GM12891 (cell line): ENCODE data around the gene FOXP4.

ENCODE experiments used
- DNase-seq: peaks from one replicate; pipeline ENCODE4 v3.0.0; 2011; ENCODE audit warnings: low spot score; ENCODE audit not compliant: insufficient read length
- FAIRE-seq: peaks from 2 replicates; lab custom pipeline; 2011; peaks lifted over from hg19 to GRCh38; lab: Jason Lieb, UNC
- PAX5 ChIP-seq: IDR thresholded peaks from 2 replicates; pipeline ENCODE4 v1.6.1; 2011; ENCODE audit warnings: low read length, moderate library complexity, mild to moderate bottlenecking; ENCODE audit not compliant: insufficient read depth, severe bottlenecking
- POLR2A ChIP-seq: IDR thresholded peaks from 2 replicates; pipeline ENCODE4 v1.6.1; 2011; ENCODE audit warnings: low read depth, low read length, control low read depth
- POLR2AphosphoS5 ChIP-seq: IDR thresholded peaks from 2 replicates; pipeline ENCODE4 v1.6.1; 2011; ENCODE audit warnings: low read depth, low read length, control low read depth
- POU2F2 ChIP-seq: IDR thresholded peaks from 2 replicates; pipeline ENCODE4 v1.6.1; 2011; ENCODE audit warnings: low read depth, mild to moderate bottlenecking, control low read depth, low read length, moderate library complexity
- SPI1 ChIP-seq: IDR thresholded peaks from 2 replicates; pipeline ENCODE4 v1.6.1; 2011; ENCODE audit warnings: low read depth, low read length, control low read depth
- TAF1 ChIP-seq: IDR thresholded peaks from 2 replicates; pipeline ENCODE4 v1.6.1; 2011; ENCODE audit warnings: low read depth, low read length, control low read depth

The FOXP4 gene

DNA sequence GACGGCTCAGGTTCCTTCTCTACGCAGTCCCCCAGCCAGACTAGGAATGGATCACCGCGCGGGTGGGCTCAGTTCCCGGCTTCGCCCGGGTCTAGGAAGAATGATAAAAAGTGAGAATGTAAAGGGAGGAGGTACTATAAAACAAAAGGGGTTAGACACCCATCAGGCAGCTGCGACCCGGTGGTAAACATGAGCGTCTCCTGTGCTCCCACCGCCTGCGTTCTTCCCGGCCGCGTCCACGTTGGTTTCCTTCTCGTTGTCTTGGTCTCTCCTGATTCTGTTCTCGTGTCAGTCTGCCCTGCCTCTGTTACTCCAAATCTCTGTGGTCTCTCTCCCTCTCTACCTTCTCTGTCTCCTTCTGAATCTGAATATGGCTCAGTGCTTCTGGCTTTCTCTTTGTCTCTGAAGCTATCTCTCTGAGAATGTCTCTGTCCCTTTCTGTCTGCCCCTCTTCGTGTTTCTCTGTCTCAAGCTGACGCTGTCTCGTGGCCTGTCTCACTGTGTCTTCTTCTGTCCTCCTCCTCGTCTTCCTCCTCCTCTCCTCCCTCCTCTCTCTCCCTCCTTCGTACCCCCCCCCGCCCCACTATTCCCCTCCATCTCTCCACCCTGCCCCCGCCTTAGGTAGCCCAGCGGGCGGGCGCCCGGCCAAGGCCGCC, 41.6 kb upstream of the FOXP4 start:
- DNase-seq (no peak), FAIRE-seq (no peak)
- TF ChIP-seq TAF1 (no peak), PAX5 (no peak)

GRCh38 chr6:41505122-41506049, 40.8 kb upstream of the FOXP4 start:
- DNase-seq = peak; percentile 83
- peak; percentile 78 for FAIRE-seq
- TF ChIP-seq PAX5 (peak; percentile 65), SPI1 (peak; percentile 44; the same call in 1 of the 2 replicates), POLR2AphosphoS5 (no peak)

GRCh38 chr6:41508479-41508878, 37.7 kb upstream of the FOXP4 start:
- TF ChIP-seq POLR2A (no peak), SPI1 (peak; percentile 59; the same call in 1 of the 2 replicates)
- DNase-seq (no peak), FAIRE-seq (no peak)

DNA sequence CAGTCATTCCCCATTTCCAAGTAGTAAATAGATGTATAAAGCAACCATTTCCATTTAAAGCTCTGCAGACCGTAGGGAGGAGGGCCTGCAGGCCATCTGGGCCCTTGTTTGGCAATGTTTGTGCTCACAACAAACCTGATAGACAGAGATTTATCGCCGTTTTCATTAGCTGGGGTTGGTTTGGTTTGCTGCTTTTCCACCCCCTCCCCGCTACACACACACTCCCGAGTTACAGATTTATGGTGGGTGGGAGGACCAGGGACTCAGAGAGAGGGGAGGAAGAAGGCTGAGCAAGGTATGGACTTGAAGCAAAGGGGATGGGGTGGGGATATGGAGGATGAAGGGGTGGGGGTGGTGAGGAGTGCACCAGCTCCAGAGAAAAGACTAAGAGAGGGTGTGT, 36.6 kb upstream of the FOXP4 start:
- TF ChIP-seq TAF1 (no peak), POLR2AphosphoS5 (no peak), SPI1 (no peak), POLR2A (no peak), POU2F2 (no peak), PAX5 (no peak)
- DNase-seq = no peak

GRCh38 chr6:41511443-41512060, 34.6 kb upstream of the FOXP4 start:
- FAIRE-seq (no peak), DNase-seq (no peak)
- no peak for TF ChIP-seq POLR2AphosphoS5
- no peak for TF ChIP-seq SPI1
- no peak for TF ChIP-seq POLR2A
- no peak for TF ChIP-seq PAX5
- TF ChIP-seq TAF1 = no peak

More for the DNA sequence above, 36.6 kb upstream of the FOXP4 start:
- FAIRE-seq = no peak

DNA sequence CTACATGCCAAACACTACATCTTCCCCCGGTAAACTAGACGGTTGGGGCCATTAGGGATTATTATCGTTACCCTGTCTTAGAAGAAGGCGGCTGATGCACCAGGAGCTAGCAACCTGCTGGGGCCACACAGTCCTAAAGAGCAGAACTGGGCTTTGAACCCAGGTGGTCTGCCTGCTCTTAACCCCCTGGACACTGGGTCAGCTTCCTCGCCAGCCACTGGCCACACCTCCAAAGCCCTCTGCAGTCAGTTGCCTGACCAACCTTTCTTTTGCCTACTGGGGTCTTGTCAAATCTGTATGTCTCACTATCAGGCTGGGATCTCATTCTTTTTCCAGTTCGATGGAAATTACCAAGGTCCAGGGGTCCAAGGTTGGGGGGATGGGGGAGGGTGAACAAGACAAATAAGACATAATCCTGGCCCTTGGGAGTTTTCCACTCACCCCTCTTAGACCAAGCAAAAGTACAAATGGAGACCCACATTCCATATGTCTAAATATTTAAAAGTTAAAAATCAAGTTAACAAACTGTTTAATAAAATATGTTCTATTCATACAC, 34.0 kb upstream of the FOXP4 start:
- no peak for FAIRE-seq
- no peak for TF ChIP-seq POLR2A
- no peak for TF ChIP-seq POLR2AphosphoS5
- no peak for TF ChIP-seq POU2F2
- no peak for TF ChIP-seq TAF1
- TF ChIP-seq SPI1 = no peak

DNA sequence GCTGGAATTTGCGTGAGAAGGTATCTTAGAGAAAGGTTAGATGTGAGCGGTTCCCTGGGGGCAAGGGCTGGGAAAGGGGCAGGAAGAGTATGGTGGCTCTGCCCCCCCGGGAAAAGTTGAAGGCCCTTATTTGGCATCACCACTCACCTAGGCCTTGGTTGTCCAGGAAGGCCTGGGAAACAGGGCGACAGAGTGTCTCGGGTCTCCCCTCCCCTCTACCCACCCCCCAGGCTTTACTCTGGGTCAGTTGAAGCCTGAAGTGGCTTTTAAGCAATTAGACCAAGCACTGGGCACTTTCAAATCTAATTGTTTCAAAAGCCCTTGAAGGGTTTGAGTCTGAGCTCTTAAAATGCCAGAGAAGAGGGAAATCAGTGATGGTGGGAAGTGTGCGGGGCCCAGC, 30.2 kb upstream of the FOXP4 start:
- DNase-seq (no peak), FAIRE-seq (no peak)
- no peak for TF ChIP-seq SPI1
- no peak for TF ChIP-seq POLR2A
- no peak for TF ChIP-seq PAX5
- no peak for TF ChIP-seq POLR2AphosphoS5
- TF ChIP-seq POU2F2 = no peak
- TF ChIP-seq TAF1 = no peak

More for the DNA sequence above, 34.0 kb upstream of the FOXP4 start:
- no peak for DNase-seq

- FAIRE-seq (no peak), DNase-seq (no peak)
- TF ChIP-seq SPI1 = no peak
- TF ChIP-seq TAF1 = no peak
- TF ChIP-seq POLR2AphosphoS5 = no peak
- no peak for TF ChIP-seq PAX5
- no peak for TF ChIP-seq POLR2A
- TF ChIP-seq POU2F2 = no peak
These were observed 28.1 kb upstream of the FOXP4 start for GRCh38 chr6:41518118-41518517.

DNA sequence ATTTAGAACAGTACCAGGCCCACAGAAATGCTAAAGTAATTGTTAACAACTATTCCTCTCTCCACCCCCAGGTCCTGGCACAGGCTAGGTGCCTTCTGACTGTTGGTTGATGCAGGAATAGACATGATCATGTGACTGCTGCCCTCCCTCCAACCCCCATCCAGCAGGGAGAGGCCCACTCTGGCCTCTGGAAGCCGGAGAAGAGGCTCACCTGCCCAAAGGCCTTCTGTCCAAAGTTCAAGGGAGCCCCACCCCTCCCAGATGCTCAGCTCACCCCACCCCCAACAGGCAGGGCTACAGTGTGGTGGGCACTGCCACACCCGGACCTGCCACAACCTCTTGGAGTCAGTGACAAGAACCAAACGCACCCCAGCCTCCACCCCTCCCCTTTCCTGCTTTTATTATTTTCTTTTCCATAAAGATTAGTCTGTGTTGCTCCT, 26.9 kb upstream of the FOXP4 start:
- FAIRE-seq = no peak

More for the DNA sequence above, 26.9 kb upstream of the FOXP4 start:
- no peak for DNase-seq
- TF ChIP-seq SPI1 = no peak
- TF ChIP-seq TAF1 = no peak
- TF ChIP-seq POLR2AphosphoS5 = no peak
- TF ChIP-seq POU2F2 = no peak
- no peak for TF ChIP-seq PAX5
- TF ChIP-seq POLR2A = no peak
